ENCODE results near the gene GSDMA.
"Not testable (repeated sequence)": the region's sequence is repeated elsewhere in the genome, so short reads cannot be mapped to it uniquely, and the experiment has no call there.

The GSDMA gene

DNA sequence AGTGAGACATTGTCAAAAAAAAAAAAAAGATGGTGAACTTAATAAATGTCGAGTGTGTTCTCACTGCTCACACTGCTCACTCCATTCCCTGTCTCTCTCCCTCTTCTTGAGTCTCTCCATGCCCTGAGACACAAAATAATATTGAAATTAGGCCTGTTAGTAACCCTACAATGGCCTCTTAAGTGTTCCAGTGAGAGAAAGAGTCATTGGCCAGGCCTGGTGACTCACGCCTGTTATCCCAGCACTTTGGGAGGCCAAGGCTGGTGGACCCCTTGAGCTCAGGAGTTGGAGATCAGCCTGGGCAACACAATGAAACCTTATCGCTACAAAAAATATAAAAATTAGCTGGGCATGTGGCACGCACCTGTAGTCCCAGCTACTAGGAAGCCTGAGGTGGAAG is 36.3 kb downstream of the GSDMA start:
- DNase-seq, result no peak

DNA sequence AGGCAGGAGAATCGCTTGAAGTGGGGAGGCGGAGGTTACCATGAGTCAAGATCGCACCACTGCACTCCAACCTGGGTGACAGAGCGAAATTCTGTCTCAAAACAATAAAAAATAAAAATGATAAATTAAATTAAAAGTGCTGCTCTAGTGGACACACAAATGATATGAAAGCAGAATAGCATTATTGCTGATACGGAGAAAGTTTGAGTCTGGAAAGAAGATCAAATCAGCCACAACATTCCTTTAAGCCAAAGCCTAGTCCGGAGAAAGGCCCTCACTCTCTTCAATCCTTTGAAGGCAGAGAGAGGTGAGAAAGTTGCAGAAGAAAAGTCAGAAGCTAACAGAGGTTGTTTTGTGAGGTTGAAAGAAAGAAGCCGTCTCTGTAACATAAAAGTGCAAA is 37.4 kb downstream of the GSDMA start:
- no peak for DNase-seq

DNA sequence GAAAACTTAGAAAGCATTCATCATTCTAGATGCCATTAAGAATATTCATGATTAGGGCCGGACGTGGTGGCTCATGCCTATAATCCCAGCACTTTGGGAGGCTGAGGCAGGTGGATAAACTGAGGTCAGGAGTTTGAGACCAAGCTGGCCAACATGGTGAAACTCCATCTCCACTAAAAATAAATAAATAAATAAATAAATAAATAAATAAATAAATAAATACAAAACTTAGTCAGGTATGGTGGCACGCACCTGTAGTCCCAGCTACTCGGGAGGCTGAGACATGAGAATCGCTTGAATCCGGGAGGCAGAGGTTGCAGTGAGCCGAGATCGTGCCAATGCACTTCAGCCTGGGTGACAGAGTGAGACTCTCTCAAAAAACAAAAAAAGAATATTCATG is 38.5 kb downstream of the GSDMA start:
- DNase-seq, result not testable (repeated sequence)

DNA sequence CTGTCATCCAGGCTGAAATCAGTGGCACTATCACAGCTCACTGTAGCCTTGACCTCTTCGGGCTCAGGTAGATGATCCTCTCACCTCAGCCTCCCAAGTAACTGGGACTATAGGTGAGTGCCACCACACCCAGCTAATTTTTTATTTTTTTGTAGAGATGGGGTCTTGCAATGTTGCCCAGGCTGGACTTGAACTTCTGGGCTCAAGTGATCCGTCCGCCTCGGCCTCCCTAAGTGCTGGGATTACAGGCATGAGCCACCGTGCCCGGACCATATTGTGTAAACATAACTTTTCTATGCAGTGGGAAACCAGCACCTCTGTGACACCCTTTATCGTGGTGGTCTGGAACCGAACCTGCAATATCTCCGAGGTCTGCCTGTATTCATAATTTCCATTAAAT is 41.3 kb downstream of the GSDMA start:
- no peak for DNase-seq

DNA sequence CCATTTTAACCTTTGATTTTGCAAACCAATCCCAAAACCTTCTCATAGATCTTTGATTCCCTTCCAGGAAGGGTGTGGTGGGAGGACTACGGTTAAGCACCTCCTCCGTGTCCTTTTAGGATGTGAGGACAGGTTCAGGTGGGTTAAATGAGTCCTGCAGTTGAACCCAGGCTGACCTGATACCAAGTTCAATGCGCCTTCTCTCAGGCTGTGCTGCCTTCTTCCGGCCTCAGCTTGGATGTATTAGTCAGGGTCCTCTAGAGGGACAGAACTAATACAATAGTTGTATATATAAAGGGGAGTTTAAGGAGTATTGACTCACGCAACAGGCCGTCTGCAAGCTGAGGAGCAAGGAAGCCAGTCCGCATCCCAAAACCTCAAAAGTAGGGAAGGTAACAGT is 41.9 kb downstream of the GSDMA start:
- no peak for DNase-seq

DNA sequence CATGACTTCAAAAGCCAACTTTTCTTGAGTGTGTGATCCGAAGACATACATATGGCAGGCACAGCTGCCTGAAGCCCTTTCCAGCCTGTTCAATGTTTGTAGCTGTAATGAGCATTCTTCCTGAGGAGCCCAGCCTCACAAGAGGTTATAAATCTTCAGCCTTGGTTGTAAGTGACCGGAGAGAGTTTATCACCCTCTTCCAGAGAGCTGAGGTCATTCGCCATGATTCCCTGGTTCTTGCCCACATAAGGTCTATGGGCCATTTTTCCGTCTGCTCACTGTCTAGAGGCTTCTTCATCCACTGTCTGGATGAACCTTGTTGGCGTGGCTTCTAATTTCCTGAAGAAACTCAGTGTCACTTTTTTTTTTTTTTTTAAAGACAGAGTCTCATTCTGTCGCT is 42.7 kb downstream of the GSDMA start:
- no peak for DNase-seq

DNA sequence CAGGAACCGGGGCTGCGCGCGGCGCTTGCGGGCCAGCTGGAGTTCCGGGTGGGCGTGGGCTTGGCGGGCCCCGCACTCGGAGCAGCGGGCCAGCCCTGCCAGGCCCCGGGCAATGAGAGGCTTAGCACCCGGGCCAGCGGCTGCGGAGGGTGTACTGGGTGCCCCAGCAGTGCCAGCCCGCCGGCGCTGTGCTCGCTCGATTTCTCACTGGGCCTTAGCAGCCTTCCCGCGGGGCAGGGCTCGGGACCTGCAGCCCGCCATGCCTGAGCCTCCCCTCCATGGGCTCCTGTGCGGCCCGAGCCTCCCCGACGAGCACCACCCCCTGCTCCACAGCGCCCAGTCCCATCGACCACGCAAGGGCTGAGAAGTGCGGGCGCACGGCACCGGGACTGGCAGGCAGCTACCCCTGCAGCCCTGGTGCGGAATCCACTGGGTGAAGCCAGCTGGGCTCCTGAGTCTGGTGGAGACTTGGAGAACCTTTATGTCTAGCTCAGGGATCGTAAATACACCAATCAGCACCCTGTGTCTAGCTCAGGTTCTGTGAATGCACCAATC is 48.2 kb downstream of the GSDMA start:
- not testable (repeated sequence) for DNase-seq

DNA sequence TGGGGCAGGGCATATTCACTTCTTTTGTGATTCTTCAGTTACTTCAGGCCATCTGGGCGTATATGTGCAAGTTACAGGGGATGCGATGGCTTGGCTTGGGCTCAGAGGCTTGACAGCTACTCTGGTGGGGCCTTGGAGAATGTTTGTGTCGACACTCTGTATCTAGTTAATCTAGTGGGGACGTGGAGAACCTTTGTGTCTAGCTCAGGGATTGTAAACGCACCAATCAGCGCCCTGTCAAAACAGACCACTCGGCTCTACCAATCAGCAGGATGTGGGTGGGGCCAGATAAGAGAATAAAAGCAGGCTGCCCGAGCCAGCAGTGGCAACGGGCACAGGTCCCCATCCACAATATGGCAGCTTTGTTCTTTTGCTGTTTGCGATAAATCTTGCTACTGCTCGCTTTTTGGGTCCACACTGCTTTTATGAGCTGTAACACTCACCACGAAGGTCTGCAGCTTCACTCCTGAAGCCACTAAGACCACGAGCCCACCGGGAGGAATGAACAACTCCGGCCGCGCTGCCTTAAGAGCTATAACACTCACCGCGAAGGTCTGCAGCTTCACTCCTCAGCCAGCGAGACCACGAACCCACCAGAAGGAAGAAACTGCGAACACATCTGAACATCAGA is 49.3 kb downstream of the GSDMA start:
- not testable (repeated sequence) for DNase-seq

DNA sequence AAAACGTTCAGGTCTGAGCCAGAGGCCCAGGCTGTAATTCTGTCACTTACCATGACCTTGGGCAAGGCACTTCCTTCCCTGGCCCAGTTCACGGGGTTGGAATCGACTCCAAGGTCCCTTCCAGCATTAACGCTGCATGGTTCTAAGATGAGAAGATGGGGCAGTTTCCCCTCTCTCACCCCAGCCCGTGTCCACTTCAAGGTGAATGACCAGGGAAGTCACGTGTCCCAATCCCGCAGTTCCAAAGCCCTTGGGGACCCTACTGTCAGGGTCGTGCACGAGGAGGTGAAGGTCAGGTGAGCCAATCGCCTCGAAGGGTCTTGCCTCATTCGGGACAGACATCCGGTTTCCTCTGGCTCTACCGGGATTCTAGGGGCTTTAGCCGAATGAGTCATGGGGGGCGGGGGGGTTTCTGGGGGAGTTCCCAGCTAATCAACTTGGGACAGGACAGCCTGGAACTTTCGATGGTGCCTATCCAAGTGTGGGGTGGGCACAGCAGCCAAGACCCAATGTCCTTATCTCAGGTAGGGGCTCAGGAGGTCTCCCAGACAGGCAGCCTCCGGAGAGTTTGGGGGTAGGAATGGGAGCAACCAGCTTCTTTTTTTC is 51.7 kb downstream of the GSDMA start:
- DNase-seq, result no peak

DNA sequence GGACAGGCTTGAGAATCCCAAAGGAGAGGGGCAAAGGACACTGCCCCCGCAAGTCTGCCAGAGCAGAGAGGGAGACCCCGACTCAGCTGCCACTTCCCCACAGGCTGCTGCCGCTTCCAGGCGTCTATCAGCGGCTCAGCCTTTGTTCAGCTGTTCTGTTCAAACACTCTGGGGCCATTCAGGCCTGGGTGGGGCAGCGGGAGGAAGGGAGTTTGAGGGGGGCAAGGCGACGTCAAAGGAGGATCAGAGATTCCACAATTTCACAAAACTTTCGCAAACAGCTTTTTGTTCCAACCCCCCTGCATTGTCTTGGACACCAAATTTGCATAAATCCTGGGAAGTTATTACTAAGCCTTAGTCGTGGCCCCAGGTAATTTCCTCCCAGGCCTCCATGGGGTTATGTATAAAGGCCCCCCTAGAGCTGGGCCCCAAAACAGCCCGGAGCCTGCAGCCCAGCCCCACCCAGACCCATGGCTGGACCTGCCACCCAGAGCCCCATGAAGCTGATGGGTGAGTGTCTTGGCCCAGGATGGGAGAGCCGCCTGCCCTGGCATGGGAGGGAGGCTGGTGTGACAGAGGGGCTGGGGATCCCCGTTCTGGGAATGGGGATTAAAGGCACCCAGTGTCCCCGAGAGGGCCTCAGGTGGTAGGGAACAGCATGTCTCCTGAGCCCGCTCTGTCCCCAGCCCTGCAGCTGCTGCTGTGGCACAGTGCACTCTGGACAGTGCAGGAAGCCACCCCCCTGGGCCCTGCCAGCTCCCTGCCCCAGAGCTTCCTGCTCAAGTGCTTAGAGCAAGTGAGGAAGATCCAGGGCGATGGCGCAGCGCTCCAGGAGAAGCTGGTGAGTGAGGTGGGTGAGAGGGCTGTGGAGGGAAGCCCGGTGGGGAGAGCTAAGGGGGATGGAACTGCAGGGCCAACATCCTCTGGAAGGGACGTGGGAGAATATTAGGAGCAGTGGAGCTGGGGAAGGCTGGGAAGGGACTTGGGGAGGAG is 52.5 kb downstream of the GSDMA start, which contains the start of gene CSF3:
CSF3 (plus strand) TSS at position 436 of the 993 bp plus-strand sequence; CDS start at position 471, 35 bp downstream.
- DNase-seq, result no peak

DNA sequence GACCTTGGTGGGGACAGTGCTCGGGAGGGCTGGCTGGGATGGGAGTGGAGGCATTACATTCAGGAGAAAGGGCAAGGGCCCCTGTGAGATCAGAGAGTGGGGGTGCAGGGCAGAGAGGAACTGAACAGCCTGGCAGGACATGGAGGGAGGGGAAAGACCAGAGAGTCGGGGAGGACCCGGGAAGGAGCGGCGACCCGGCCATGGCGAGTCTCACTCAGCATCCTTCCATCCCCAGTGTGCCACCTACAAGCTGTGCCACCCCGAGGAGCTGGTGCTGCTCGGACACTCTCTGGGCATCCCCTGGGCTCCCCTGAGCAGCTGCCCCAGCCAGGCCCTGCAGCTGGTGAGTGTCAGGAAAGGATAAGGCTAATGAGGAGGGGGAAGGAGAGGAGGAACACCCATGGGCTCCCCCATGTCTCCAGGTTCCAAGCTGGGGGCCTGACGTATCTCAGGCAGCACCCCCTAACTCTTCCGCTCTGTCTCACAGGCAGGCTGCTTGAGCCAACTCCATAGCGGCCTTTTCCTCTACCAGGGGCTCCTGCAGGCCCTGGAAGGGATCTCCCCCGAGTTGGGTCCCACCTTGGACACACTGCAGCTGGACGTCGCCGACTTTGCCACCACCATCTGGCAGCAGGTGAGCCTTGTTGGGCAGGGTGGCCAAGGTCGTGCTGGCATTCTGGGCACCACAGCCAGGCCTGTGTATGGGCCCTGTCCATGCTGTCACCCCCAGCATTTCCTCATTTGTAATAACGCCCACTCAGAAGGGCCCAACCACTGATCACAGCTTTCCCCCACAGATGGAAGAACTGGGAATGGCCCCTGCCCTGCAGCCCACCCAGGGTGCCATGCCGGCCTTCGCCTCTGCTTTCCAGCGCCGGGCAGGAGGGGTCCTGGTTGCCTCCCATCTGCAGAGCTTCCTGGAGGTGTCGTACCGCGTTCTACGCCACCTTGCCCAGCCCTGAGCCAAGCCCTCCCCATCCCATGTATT is 53.5 kb downstream of the GSDMA start:
- DNase-seq, result no peak

DNA sequence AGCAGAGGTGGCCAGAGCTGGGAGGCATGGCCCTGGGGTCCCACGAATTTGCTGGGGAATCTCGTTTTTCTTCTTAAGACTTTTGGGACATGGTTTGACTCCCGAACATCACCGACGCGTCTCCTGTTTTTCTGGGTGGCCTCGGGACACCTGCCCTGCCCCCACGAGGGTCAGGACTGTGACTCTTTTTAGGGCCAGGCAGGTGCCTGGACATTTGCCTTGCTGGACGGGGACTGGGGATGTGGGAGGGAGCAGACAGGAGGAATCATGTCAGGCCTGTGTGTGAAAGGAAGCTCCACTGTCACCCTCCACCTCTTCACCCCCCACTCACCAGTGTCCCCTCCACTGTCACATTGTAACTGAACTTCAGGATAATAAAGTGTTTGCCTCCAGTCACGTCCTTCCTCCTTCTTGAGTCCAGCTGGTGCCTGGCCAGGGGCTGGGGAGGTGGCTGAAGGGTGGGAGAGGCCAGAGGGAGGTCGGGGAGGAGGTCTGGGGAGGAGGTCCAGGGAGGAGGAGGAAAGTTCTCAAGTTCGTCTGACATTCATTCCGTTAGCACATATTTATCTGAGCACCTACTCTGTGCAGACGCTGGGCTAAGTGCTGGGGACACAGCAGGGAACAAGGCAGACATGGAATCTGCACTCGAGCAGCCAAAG is 54.7 kb downstream of the GSDMA start:
- DNase-seq, result no peak

DNA sequence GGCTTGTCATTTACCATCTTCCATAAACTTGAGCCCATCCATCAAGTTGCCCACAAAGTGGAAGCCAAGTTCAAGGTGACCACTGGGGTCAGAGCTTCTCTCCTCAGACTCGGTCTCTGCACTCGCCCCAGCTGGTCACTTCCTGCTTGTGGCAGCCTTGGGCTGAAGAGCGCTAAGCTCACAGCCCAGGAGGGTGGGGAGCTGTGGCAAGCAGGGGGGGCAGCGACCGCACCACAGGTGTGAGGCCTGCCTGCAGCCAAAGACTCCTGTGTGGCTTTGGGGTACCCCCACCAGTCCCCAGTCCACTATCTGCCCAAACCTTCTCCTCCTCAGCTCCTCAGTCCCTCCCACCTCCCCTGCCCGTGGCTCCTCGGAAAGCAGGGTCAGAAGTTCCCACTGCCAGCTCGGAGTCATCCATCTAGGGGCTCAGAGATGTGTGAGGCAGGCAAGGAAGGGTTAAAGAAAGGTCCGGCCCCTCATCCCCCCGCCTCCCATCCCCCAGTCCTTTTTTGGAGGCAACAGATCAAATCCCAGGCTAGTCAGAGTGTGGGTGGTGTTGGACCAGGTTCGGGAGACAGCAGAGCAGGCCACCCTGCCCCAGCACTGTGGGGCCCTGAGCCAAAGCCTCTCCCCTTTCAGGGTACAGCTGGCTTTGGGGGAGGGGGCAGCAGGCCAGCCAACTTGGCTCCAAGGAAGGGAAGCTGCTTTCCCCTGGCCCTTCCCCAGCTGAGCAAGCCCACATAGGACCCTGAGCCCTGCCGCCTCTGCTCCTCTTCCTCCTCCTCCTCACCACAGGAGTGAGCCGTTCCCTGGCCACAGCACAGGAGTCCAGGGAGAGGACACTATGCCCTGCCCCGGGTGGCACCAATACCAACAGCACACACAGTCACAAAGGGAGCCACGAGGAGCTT is 55.7 kb downstream of the GSDMA start:
- DNase-seq, result peak; percentile 87

DNA sequence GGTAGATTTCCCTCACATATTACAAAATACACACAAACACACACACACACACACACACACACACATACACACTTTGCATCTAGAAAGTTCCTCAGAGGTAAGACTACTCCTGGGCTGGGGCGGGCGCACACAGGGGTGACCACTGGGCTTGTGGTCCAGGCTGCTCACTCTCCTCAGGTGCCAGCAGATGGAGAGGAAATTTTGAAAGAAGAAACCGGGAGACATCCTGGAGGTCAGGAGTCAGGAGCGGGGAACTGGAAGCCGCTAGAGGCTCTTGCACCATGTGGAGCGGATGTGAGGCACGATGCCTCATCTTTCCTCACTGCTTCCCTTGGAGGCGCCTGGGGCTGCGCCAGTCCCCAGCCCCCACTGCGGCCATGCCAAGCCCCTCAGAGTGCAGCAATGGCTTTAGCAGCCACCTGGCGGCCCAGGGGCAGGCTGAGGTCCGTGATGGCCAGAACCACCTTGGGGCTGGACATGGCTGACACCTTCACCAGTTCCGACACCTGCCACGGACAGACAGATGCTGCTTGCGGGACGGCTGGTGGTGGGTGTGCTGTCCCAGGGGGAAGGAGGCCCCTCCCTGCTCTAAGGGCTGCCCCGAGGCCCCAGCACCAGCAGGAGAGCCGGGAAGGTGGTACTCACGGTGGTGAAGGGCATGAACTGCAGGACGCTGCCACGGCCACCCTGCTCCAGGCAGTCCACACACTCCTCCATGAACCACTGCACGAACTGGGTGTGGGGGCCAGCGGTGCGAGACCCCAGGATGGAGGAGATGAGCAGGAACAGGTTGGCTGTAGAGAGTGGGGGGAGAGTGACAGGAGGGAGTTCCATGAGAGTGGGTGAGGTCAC is 56.6 kb downstream of the GSDMA start:
- DNase-seq, result no peak

DNA sequence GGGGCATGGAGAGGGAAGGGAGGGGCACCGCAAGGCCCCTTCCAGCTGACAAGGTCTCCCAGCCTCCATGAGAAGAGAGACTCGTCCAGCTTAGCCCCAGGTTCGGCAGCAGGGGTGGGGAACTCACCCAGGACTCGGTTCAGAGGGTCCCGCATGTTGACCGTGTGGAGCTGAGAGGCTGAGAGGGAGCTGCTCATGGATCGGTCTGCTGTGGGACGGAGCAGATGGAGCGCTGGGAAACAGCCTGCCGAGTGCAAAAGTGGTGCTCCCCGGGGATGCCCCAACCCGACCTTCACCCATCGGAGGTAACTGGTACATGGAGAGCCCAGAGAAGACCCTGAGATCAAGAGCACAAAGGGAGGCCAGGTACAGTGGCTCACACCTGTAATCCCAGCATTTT is 57.3 kb downstream of the GSDMA start:
- DNase-seq, result no peak

DNA sequence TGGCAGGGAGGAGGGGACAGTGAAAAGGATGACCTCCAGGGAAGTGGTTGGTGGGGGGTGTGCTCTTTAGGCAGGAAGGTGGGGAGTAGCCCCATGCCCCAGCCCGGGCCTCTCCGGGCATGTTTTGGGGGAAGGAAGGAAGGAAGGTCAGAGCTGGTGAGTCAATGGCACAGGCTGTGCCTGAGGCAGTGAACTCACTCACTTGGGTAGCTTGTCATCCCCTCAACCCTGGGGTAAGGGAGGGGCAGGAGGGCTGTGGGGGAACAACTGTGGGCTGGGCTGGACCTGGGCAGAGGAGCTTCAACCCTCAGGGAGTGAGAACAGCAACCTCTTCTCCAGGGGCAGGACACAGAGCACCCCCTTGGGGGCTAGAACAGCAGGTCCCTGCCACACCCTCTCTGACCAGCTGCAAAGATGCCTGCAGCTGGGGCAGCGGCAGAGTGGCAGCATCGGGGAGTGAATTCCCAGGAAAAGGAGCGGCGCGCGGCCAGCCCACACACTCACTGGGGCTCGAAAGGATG is 58.7 kb downstream of the GSDMA start:
- peak; percentile 62 for DNase-seq

DNA sequence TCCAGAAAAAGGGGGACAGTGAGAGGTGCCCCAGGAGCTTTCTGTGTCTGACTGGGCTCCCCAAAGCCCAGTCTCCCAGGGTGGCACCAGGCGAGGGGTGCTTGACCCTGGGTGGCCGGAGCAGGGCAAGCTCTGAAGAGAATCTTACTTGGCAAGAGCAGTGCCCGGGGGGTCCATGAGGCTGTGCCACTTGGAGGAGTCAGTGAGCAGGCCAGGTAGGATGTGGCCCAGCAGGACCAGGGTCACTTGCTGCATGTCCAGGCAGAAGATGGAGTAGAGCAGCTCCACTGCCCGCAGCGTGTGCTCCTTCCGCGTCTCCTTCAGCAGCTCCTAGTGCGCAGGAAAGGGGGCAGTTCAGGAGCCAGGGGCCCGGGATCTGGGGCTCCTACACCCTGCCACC is 59.7 kb downstream of the GSDMA start:
- DNase-seq, result no peak

DNA sequence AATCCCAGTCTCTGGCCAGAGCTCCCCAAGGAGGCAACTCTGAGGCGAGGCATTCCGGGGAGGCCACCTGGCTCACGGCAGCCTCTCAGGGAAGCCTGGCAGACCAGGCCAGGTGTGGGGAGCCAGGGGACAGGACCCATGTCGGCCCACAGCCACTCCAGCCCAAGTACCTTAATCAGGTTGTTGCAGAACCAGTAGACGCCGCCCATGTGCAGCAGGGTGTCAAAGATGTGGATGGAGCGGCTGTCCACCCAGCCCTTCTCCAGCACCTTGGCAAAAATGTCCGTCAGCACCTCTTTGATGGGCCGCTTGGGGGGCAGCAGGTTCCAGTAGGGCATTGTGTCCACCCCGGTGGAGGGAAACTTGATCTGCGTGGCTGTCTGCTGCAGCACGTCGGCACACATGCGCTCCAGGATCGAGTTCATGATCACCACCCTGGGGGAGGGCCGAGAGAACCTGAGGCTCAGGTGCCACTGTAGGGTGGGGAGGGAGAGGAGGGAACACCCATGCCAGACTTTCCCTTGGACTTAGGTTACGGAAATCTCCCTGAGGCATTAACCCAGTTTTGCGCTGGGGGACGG is 60.2 kb downstream of the GSDMA start:
- DNase-seq, result no peak
